Activated T-cell treated with anti-CD3 and anti-CD28 coated beads, Interleukin-2, amount 50 U/mL, for 72 hours (primary cell): ENCODE data around the gene GRID1. TPM values are rescaled to one million over a fixed set of nuclear protein-coding genes. Genes with fewer than 3 reads are reported as not detected.

Experiments used
- ATAC-seq, 2 donors: fragments of 150-1000 bp; cut with Tn5 transposase; replicated peaks in 1 of 2; 2 replicates each; pipeline ENCODE4 v1.10.0; 2021; ENCODE audit warnings: moderate library complexity in 2 of 2, mild to moderate bottlenecking in 1 of 2
- DNase-seq, 2 donors: peaks; one replicate each; pipeline ENCODE4 v3.0.0; 2021 to 2022; ENCODE audit warnings: mixed read lengths in 1 of 2
- H3K27ac Mint-ChIP-seq: one replicate; pipeline ENCODE4 v1.8.0; 2022; ENCODE audit warnings: mild to moderate bottlenecking, moderate library complexity, mixed read lengths
- H3K27me3 Mint-ChIP-seq: one replicate; pipeline ENCODE4 v1.8.0; 2022; ENCODE audit warnings: low read depth, mixed read lengths
- H3K36me3 Mint-ChIP-seq, 2 donors: one replicate each; pipeline ENCODE4 v1.8.0; 2022; ENCODE audit warnings: mixed read lengths in 2 of 2, mild to moderate bottlenecking in 1 of 2; ENCODE audit not compliant: insufficient read depth in 2 of 2
- H3K4me1 Mint-ChIP-seq: one replicate; pipeline ENCODE4 v1.8.0; 2022; ENCODE audit warnings: low read depth, mixed read lengths
- H3K4me3 Mint-ChIP-seq, 2 donors: one replicate each; pipeline ENCODE4 v1.8.0; 2022; ENCODE audit warnings: mild to moderate bottlenecking in 2 of 2, mixed read lengths in 2 of 2, moderate library complexity in 2 of 2
- H3K9me3 Mint-ChIP-seq, 2 donors: one replicate each; pipeline ENCODE4 v1.8.0; 2022; ENCODE audit warnings: mixed read lengths in 2 of 2
- total RNA-seq, 2 donors: library from RNA; stranded (reverse); gene quantifications; one replicate each; pipeline ENCODE4 v1.2.3, GENCODE V29; 2022

GRID1 gene
- total RNA-seq, 2 donors from 2014 or later: not detected

DNA sequence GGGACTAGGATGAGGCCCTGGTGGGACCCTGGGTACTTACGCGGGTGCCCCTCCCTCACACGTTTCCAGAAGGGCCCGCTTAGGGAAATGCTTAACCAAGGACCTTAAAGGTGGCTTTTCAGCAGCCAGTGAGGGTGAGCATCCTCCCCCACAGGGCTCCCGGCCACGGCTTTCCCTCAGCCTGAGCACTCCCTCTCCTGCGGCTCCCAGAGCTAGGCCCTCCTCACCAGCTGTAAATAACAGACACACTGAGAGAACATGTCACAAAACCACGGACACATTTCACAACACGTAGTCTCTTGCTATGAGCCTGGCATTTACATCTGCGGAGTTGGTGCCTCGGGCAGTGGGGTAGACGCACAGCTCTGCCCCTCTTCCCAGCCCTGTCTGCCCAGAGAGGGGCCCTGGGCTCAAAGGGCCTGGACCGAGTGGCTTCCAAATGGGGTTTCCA is 25.2 kb downstream of the GRID1 start:
- Mint-ChIP-seq H3K9me3 (no peaks in the 10 kb centered on the region), H3K27ac (no peak overlapping the region), H3K4me1 (no peaks in the 10 kb centered on the region), H3K27me3 (no peaks in the 10 kb centered on the region), H3K36me3 (no peaks in the 10 kb centered on the region), H3K4me3 (no peak overlapping the region)
- ATAC-seq: no peak
- no peak for DNase-seq

DNA sequence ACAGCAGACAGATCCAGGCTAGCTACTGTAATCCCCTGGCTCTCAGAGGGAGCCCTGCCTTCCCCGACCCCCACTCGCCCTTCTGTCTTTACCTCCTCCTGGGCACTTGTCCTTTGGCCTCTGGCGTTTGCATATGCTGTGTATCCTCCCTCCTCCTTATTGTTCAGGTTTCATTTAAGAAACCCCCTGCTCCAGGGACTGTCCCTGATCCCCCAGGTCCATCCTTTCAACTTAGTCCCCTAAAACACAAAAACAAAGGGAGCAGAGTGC is 25.7 kb downstream of the GRID1 start:
- H3K9me3 Mint-ChIP-seq: no peaks in the 10 kb centered on the region
- no peak overlapping the region for H3K4me3 Mint-ChIP-seq
- H3K27ac Mint-ChIP-seq: no peak overlapping the region
- no peaks in the 10 kb centered on the region for H3K27me3 Mint-ChIP-seq
- ATAC-seq (no peak), DNase-seq (no peak)
- no peaks in the 10 kb centered on the region for H3K4me1 Mint-ChIP-seq
- no peaks in the 10 kb centered on the region for H3K36me3 Mint-ChIP-seq

DNA sequence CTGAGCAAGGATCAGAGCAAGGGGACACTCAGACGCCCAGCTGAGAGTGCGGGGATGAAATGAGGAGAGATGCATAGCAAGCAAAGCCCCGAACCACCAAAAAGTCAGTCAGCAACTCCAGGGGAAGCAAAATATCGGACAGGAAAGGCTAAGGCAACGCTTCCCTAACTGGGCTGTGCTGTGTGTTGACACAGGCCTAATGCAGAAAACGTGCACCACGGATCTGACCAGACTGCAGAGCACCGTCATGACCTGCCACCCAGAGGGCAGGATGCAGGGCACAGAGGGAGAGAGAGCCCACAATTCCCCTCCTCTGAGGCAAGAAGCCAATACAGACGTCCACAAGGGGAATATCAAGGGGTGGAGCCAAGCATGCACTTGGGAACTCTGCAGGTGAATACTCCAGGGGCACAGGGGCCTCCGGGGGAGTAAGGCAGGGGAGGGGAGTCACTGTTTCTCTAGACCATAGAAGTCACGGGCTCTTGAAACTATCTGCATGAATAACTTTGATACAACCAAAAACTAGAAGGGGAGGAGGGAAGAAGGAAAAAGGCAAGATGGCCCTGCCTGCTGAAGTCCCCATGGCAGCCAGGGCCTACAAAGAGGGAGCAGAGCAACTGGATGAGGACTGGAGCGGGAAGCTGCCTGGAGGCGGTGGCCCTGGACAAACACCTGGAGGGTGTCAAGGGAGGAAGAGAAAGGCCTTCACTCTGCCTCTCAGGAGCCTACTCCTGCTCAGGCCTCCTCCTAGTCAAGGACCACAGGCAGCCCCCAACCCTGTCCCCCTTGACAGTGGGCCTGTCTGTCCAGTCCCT is 26.2 kb downstream of the GRID1 start:
- H3K4me1 Mint-ChIP-seq: no peaks in the 10 kb centered on the region
- H3K27ac Mint-ChIP-seq: no peak overlapping the region
- H3K36me3 Mint-ChIP-seq: no peaks in the 10 kb centered on the region
- H3K27me3 Mint-ChIP-seq: no peaks in the 10 kb centered on the region
- ATAC-seq: no peak
- H3K9me3 Mint-ChIP-seq: no peaks in the 10 kb centered on the region
- DNase-seq: no peak
- no peak overlapping the region for H3K4me3 Mint-ChIP-seq

DNA sequence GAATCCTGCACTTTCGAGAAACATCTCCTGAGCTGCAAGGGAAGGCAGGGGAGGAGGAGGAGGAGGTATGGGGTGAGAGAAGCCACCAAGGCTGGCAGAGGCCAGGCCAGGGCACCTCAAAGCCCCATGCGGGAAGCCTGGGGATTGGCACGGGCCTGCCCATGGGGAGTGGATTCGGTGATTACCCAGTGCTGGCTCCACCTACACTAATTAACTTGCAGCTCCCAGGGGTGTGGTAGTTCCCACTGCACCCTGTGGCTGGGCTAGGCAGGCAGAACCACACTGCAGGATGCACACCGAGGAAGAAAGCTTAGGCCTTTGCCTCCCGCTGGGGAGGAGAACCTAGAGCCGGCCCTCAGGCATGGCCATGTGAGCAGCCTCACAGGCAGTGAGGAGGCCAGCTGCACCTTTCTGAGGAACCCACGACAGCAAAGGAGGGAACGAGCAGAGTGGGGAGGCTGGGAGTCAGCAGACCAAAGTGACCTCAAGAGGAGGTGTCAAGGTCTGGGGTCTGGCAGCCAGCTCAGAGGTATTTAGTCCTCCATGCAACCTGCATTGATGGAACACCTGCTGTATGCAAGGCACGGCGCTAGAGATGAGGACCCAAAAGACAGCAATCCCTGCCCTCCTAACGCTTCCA is 27.2 kb downstream of the GRID1 start:
- DNase-seq (no peak), ATAC-seq (no peak)
- H3K36me3 Mint-ChIP-seq: no peaks in the 10 kb centered on the region
- H3K27ac Mint-ChIP-seq: no peak overlapping the region
- no peaks in the 10 kb centered on the region for H3K9me3 Mint-ChIP-seq
- H3K27me3 Mint-ChIP-seq: no peaks in the 10 kb centered on the region
- H3K4me1 Mint-ChIP-seq: no peaks in the 10 kb centered on the region
- H3K4me3 Mint-ChIP-seq: no peak overlapping the region

DNA sequence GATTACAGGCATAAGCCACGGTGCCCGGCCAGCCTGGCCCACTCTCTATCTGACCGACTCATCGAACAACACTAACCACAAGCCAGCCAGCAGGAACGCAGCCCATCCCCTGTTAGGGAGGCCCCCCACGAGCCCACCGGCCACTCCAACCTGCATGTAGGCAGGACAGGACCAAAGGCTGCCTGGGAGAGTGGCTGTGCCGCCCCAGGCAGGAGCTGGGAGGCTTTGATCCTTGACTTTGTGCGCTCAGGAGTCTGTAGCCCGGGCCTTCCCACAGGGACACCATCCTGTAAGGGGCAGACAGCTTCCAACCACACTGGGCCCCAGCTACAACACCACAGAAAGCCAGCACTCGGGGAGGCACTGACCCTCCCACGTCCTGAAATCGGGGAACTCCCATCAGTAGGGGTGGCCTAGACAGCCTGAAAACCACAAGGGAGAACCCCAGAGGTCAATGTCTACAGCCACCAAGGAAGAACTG is 29.4 kb downstream of the GRID1 start:
- Mint-ChIP-seq H3K27ac (no peak overlapping the region), H3K27me3 (peaks cover 6% of the 10 kb centered on the region), H3K4me1 (no peaks in the 10 kb centered on the region), H3K9me3 (no peaks in the 10 kb centered on the region), H3K4me3 (no peak overlapping the region), H3K36me3 (no peaks in the 10 kb centered on the region)
- DNase-seq: no peak
- no peak for ATAC-seq

DNA sequence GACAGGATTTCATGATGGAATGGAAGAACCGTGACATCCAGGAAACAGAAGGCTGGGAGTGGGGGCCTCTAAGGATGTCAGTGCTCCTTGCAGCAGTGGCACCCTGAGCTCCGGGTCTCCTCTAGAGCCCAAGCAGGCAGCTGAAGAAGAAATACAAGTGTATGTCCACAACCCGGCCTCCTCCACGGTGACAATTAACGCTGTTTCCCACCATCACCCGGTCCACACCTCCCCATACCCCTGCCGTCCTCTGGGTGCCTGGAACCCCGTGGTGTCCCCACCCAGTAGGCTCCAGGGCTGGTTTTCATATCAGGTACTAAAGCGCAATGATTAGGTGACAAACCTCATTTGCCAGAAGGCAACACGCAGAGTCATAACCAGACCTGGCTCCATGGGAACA is 30.3 kb downstream of the GRID1 start:
- no peaks in the 10 kb centered on the region for H3K4me1 Mint-ChIP-seq
- no peak overlapping the region for H3K27ac Mint-ChIP-seq
- H3K27me3 Mint-ChIP-seq: peaks cover 6% of the 10 kb centered on the region
- no peak overlapping the region for H3K4me3 Mint-ChIP-seq
- no peaks in the 10 kb centered on the region for H3K9me3 Mint-ChIP-seq
- ATAC-seq: no peak
- no peak for DNase-seq
- no peaks in the 10 kb centered on the region for H3K36me3 Mint-ChIP-seq

DNA sequence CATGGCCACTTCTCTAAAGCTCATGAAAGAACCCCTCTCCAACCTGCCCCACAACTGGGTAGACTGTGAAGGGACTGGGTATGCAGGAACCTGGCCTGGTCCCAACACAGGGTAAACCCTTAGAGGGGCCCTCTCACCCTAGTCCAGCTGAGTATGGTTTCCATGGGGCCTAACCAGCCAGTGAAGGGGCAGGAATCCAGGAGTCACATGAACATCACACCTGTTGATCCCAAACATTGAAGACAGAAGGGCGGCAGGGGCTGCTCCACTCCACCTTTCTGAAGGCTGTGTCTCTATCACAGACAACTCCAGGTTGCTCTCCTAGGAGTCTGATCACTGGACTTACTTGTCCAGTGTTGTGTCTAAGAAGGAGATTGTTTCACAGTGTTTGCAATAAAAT is 30.8 kb downstream of the GRID1 start:
- Mint-ChIP-seq H3K36me3 (no peaks in the 10 kb centered on the region), H3K4me1 (no peaks in the 10 kb centered on the region), H3K9me3 (no peaks in the 10 kb centered on the region), H3K27ac (no peak overlapping the region), H3K27me3 (peaks cover 6% of the 10 kb centered on the region), H3K4me3 (no peak overlapping the region)
- ATAC-seq (no peak), DNase-seq (no peak)

DNA sequence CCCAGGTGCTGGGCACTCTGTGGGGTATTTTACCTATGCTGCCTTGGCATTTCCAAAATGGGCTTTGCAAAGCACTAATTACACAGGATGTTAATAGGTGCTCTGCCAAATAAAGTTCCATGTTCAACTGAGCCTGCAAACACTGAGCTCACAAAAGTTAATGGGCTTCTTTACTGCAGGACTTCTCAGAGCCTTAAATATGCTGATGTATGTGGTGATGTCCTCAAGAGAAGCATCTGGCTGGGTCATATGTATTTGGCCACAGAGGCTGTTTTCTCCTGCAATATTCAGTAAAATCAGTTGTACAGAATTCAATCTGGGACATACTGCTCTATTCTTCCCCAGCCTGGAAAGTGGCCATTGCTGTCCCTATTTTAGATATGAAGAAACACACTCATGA is 31.3 kb downstream of the GRID1 start:
- Mint-ChIP-seq H3K36me3 (no peaks in the 10 kb centered on the region), H3K4me3 (no peak overlapping the region), H3K27ac (no peak overlapping the region), H3K9me3 (no peaks in the 10 kb centered on the region), H3K27me3 (peaks cover 6% of the 10 kb centered on the region), H3K4me1 (no peaks in the 10 kb centered on the region)
- ATAC-seq (no peak), DNase-seq (no peak)

DNA sequence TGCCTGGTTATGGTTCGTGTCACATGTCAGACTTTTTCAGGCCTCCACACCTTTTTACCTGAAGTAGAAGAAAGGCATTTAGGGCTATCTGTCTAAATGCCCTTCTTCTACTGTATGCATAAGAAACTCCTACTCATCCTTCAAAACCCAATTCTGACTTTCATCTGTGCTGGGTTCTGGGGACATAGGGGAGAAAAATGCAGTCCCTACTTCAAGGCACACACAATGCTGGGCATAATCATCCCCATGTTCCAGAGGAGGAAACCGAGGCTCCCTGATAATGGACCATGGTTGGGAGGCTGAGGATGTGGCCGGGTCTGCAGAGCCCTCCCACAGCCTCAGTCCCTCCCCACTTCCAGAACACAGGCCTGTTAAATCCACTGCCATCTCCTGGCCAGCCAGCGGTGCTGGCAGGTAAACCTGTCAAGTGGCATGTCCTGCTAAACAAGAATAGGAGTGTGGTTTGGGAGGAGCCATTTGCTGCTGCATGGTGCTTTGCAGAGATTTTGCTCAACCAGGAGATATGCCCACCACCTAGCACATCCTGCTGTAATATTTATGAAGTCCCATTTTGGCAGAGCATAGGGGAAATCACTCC is 32.0 kb downstream of the GRID1 start:
- no peaks in the 10 kb centered on the region for H3K4me1 Mint-ChIP-seq
- no peak overlapping the region for H3K27ac Mint-ChIP-seq
- DNase-seq: no peak
- ATAC-seq: no peak
- no peaks in the 10 kb centered on the region for H3K9me3 Mint-ChIP-seq
- no peak overlapping the region for H3K4me3 Mint-ChIP-seq
- H3K27me3 Mint-ChIP-seq: peaks cover 6% of the 10 kb centered on the region
- no peaks in the 10 kb centered on the region for H3K36me3 Mint-ChIP-seq

DNA sequence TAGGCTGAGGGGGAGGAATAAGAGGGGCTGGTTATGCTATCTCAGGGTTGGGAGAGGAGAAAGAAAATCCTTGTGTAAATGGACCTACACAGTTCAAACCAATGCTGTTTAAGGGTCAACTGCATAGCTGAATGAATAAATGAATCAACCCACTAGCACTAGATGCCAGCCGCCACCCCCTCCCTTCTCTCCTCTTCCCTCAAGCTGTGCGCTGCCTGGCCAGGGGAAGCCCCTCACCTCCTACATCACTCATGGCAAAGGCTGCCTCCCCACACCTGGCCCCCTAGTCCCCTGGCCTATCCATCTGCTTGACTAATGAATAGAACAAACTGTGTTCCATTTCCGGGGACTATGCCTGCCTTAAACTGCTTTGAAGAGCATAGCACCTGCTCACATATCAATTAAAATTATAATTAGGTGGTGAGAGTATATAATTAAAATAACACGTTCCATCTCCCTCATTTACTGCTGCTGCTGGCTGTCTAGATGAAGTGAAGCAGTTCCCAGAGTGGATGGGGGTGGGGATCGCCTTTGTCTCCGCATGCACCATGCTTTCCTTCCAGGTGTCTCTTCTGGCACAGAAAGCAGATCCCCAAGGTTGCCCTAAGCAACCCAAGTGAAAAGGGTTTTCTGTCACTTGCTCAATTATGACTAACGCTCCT is 32.6 kb downstream of the GRID1 start:
- H3K9me3 Mint-ChIP-seq: no peaks in the 10 kb centered on the region
- no peak overlapping the region for H3K4me3 Mint-ChIP-seq
- no peak overlapping the region for H3K27ac Mint-ChIP-seq
- H3K27me3 Mint-ChIP-seq: peaks cover 6% of the 10 kb centered on the region
- no peak for ATAC-seq
- H3K36me3 Mint-ChIP-seq: no peaks in the 10 kb centered on the region
- no peaks in the 10 kb centered on the region for H3K4me1 Mint-ChIP-seq
- no peak for DNase-seq

DNA sequence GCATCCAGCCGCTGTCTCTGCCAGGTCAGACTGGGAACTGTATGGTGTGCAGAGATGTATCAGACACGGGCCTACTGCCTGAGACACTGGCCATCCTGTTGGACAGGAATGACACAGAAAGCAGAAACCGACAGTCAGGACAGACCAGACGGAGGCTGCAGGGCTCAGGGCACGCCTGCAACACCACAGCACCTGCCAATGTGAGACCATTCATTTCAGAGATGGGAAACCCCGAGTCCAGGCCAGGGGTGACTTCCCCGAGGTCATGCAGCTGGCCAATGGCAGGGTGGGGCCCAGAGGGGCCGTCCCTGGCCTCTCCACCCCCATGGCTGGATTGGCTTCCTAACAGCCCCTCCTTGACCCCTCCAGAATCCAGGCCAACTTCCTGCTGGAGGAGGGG is 34.7 kb downstream of the GRID1 start:
- Mint-ChIP-seq H3K27ac (no peak overlapping the region), H3K4me1 (no peaks in the 10 kb centered on the region), H3K9me3 (no peaks in the 10 kb centered on the region), H3K27me3 (peaks cover 6% of the 10 kb centered on the region), H3K4me3 (no peak overlapping the region), H3K36me3 (no peaks in the 10 kb centered on the region)
- ATAC-seq: no peak
- DNase-seq: no peak

DNA sequence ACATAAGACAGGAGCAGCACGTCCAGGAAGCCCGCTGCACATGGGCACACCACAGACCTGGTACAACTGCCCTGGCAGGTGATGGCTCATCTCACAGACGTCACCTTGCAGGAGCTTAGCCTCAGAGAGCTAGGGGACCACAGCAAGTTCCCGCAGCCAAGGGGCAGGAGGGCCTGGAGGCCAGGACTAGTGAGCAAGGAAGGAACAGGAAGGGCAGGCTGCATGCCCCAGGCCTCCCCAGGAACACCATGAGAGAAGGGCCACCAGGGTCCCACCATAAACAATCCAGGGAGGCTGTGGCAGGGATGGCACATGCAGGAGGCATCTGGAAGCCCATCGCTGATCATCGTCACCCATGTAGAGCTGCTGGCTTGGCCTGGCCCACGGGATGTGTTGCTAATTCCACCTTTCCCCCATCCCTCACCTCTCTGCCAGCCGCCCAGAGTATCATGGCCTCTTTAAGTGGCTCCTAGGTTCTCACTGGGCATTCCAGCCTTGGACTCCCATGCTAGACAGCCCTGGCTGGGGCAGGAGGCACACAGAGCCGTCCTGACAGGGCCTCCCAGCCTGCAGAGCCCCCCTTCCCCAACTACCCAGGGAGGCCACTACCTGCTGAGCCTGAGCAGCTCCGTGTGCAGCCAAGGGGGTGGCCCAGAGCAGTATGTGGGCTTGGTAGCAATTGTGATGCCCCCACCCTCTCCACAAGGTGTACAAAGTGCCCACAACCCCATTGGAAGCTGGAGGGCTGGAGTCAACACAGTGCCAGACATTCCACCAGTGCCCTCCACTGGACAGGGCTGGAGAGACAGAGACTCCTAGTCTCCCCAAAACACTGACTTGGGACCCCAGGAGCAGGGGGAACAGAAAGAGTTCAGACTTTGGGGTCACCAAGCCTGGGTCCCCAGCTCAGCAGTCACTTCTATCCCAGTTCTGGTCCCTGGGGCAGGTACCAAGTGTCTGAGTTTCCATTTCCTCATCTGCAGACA is 35.5 kb downstream of the GRID1 start:
- no peaks in the 10 kb centered on the region for H3K9me3 Mint-ChIP-seq
- no peak for DNase-seq
- H3K36me3 Mint-ChIP-seq: no peaks in the 10 kb centered on the region
- peaks cover 6% of the 10 kb centered on the region for H3K27me3 Mint-ChIP-seq
- no peak overlapping the region for H3K27ac Mint-ChIP-seq
- no peaks in the 10 kb centered on the region for H3K4me1 Mint-ChIP-seq
- no peak overlapping the region for H3K4me3 Mint-ChIP-seq
- peak in 1 of 2 donors; percentile 9 for ATAC-seq
